Liver (tissue), 9 donors: Measurements from ENCODE around the gene TMEM132E. TPM values are rescaled to one million over a fixed set of nuclear protein-coding genes. Genes with fewer than 3 reads are reported as not detected.

ENCODE experiments used
- DNase-seq: peaks from one replicate; pipeline ENCODE4 v3.0.0-alpha.2; 2017; ENCODE audit warnings: low spot score
- H3K27ac ChIP-seq, 2 donors: one replicate each; pipeline ENCODE4 v1.7.0; 2013; ENCODE audit warnings: inconsistent platforms in 2 of 2, low read length in 2 of 2, control low read depth in 1 of 2, low read depth in 1 of 2, mild to moderate bottlenecking in 1 of 2
- H3K27me3 ChIP-seq, 4 donors: one replicate each; pipeline versions ENCODE4 v1.6.1 to v1.7.0; 2013; ENCODE audit warnings: low read length in 3 of 4, inconsistent platforms in 1 of 4, mild to moderate bottlenecking in 1 of 4, moderate library complexity in 1 of 4; ENCODE audit not compliant: control insufficient read depth in 4 of 4, insufficient read depth in 4 of 4
- H3K36me3 ChIP-seq, 4 donors: one replicate each; pipeline versions ENCODE4 v1.6.1 to v1.7.0; 2013; ENCODE audit warnings: low read length in 3 of 4, mild to moderate bottlenecking in 3 of 4, low read depth in 1 of 4, moderate library complexity in 1 of 4; ENCODE audit not compliant: control insufficient read depth in 4 of 4, insufficient read depth in 3 of 4
- H3K4me1 ChIP-seq, 4 donors: one replicate each; pipeline versions ENCODE4 v1.6.1 to v1.7.0; 2013; ENCODE audit warnings: low read length in 3 of 4, mild to moderate bottlenecking in 3 of 4, moderate library complexity in 1 of 4; ENCODE audit not compliant: control insufficient read depth in 4 of 4, insufficient read depth in 4 of 4
- H3K4me3 ChIP-seq, 3 donors: one replicate each; pipeline versions ENCODE4 v1.6.1 to v1.7.0; 2013; ENCODE audit warnings: low read length in 3 of 3, control low read depth in 1 of 3, low read depth in 1 of 3, mild to moderate bottlenecking in 1 of 3
- H3K9ac ChIP-seq, 2 donors: one replicate each; pipeline ENCODE4 v1.7.0; 2013; ENCODE audit warnings: low read length in 2 of 2, mild to moderate bottlenecking in 2 of 2, moderate library complexity in 2 of 2, control low read depth in 1 of 2, low read depth in 1 of 2
- H3K9me3 ChIP-seq, 4 donors: one replicate each; pipeline versions ENCODE4 v1.6.1 to v1.7.0; 2013; ENCODE audit warnings: low read length in 3 of 4; ENCODE audit not compliant: control insufficient read depth in 4 of 4
- EGR1 ChIP-seq, 2 donors: IDR thresholded peaks; 2 replicates each; pipeline ENCODE4 v1.6.1; 2016 to 2018; ENCODE audit warnings: antibody characterized with exemption in 2 of 2, low read depth in 2 of 2
- FOXA1 ChIP-seq: IDR thresholded peaks from 2 replicates; pipeline ENCODE4 v1.6.1; 2016; ENCODE audit warnings: antibody characterized with exemption
- FOXA2 ChIP-seq: IDR thresholded peaks from 2 replicates; pipeline ENCODE4 v1.6.1; 2016; ENCODE audit warnings: antibody characterized with exemption
- GABPA ChIP-seq, 2 donors: IDR thresholded peaks in 1 of 2; conservative IDR thresholded peaks in 1 of 2; 2 replicates each; pipeline ENCODE4 v1.6.1; 2016; ENCODE audit warnings: antibody characterized with exemption in 2 of 2, mild to moderate bottlenecking in 1 of 2, moderate library complexity in 1 of 2
- HNF4A ChIP-seq, 2 donors: conservative IDR thresholded peaks; 2 replicates each; pipeline ENCODE4 v1.6.1; 2016; ENCODE audit warnings: antibody characterized with exemption in 2 of 2, mild to moderate bottlenecking in 2 of 2
- HNF4G ChIP-seq: IDR thresholded peaks from 2 replicates; pipeline ENCODE4 v1.6.1; 2016; ENCODE audit warnings: antibody characterized with exemption
- JUND ChIP-seq, 2 donors: IDR thresholded peaks; 2 replicates each; pipeline ENCODE4 v1.6.1; 2016; ENCODE audit warnings: antibody characterized with exemption in 2 of 2
- NR2F2 ChIP-seq: IDR thresholded peaks from 2 replicates; pipeline ENCODE4 v1.6.1; 2016; ENCODE audit warnings: antibody characterized with exemption
- RAD21 ChIP-seq, 2 donors: IDR thresholded peaks; 2 replicates each; pipeline ENCODE4 v1.6.1; 2016; ENCODE audit warnings: antibody characterized with exemption in 2 of 2, mild to moderate bottlenecking in 2 of 2
- RXRA ChIP-seq, 2 donors: IDR thresholded peaks; 2 replicates each; pipeline ENCODE4 v1.6.1; 2017 to 2018; ENCODE audit warnings: antibody characterized with exemption in 2 of 2, mild to moderate bottlenecking in 1 of 2
- SP1 ChIP-seq: IDR thresholded peaks from 2 replicates; pipeline ENCODE4 v1.6.1; 2018; ENCODE audit warnings: antibody characterized with exemption, mild to moderate bottlenecking
- TAF1 ChIP-seq: conservative IDR thresholded peaks from 2 replicates; pipeline ENCODE4 v1.6.1; 2016; ENCODE audit warnings: antibody characterized with exemption, mild to moderate bottlenecking
- YY1 ChIP-seq: IDR thresholded peaks from 2 replicates; pipeline ENCODE4 v1.6.1; 2016; ENCODE audit warnings: antibody characterized with exemption, mild to moderate bottlenecking
- WGBS: extraction: QIAGEN DNeasy Blood & Tissue Kit; methylation state at CpG from one replicate; pipeline ENCODE4 v1.1.7; 2013; 5-methylcytosine and 5-hydroxymethylcytosine counted together
- polyA plus RNA-seq, 2 donors: library from polyadenylated mRNA; stranded (reverse) in 1 of 2; unstranded in 1 of 2; fragments of 200-250 nt in 1 of 2; fragments of >200 nt in 1 of 2; fragmentation: Nextera tagmentation in 1 of 2; extraction: Ambion mirVana in 1 of 2; gene quantifications; one replicate each; pipeline versions ENCODE4 v1.2.1 to v1.2.3, GENCODE V29; 2013 to 2015
- total RNA-seq, 2 donors: library from RNA; depleted of rRNA; stranded (reverse); fragments of >200 nt; gene quantifications; one replicate each; pipeline ENCODE4 v1.2.3, GENCODE V29; 2014
- TF ChIP-seq, protein P1 (sequence below): IDR thresholded peaks from 2 replicates; pipeline ENCODE4 v1.6.1; 2016; ENCODE audit warnings: antibody characterized with exemption
- TF ChIP-seq, protein P2 (sequence below): fragments of 150-350 bp; IDR thresholded peaks from 2 replicates; pipeline ENCODE4 v1.5.1; 2017; ENCODE audit warnings: improper control_type of control experiment, low read depth, low read length; ENCODE audit not compliant: missing input control
- TF ChIP-seq, protein P3 (sequence below): IDR thresholded peaks from 2 replicates; pipeline ENCODE4 v1.6.1; 2016; ENCODE audit warnings: antibody characterized with exemption
- donor health status: healthy.
- donor health status: healthy.
- donor health status: healthy.
- donor health status: healthy.
- donor health status: healthy.

TMEM132E gene
- total and polyA plus RNA-seq, 4 donors = 0.25 to 1.2 (median 0.46) TPM; not detected in 1

DNA sequence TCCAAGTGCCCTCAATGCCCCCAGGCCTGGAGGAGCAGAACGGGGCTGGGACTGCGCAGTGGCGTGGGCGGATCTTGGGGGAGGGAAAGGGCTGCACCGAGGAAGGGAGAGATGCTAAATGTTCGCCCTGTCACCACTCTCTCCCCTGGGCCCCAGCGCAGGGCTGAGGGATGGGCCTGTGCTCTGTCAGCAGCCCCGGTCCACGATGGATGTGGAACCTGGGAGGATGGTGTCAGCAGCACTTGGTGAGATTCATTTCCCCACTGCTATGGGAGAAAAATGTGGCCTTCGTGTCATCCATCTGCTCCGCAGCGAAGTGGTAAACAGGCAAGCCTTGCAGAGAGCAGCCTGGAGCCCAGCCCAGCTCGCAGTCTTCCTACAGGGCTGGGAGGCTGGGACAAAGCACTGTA is 72.0 kb downstream of the TMEM132E start:
- no peaks in the 10 kb centered on the region for H3K36me3 ChIP-seq
- H3K27me3 ChIP-seq = peaks cover 0 to 3% (median 0%) of the 10 kb centered on the region in 4 donors
- no peaks in the 10 kb centered on the region for H3K9me3 ChIP-seq
- WGBS = 45% methylated on average over 13 of the region's 13 CpGs
- DNase-seq = no peak
- H3K27ac ChIP-seq = no peak overlapping the region
- peaks cover 0 to 3% (median 0%) of the 10 kb centered on the region in 4 donors for H3K4me1 ChIP-seq
- H3K9ac ChIP-seq = no peak overlapping the region
- TF ChIP-seq RAD21 (IDR thresholded peaks at IDR 0.05) (no peak), EGR1 (IDR thresholded peaks at IDR 0.05; ENCODE audit: low read depth in 2 of 2) (no peak), FOXA2 (no peak), FOXA1 (no peak), SP1 (no peak), YY1 (no peak), NR2F2 (no peak), HNF4A (conservative IDR thresholded peaks at IDR 0.05) (no peak), TAF1 (no peak), HNF4G (no peak), RXRA (IDR thresholded peaks at IDR 0.05) (no peak)
- TF ChIP-seq, protein P1, sequence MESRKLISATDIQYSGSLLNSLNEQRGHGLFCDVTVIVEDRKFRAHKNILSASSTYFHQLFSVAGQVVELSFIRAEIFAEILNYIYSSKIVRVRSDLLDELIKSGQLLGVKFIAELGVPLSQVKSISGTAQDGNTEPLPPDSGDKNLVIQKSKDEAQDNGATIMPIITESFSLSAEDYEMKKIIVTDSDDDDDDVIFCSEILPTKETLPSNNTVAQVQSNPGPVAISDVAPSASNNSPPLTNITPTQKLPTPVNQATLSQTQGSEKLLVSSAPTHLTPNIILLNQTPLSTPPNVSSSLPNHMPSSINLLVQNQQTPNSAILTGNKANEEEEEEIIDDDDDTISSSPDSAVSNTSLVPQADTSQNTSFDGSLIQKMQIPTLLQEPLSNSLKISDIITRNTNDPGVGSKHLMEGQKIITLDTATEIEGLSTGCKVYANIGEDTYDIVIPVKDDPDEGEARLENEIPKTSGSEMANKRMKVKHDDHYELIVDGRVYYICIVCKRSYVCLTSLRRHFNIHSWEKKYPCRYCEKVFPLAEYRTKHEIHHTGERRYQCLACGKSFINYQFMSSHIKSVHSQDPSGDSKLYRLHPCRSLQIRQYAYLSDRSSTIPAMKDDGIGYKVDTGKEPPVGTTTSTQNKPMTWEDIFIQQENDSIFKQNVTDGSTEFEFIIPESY = no peak
- TF ChIP-seq, protein P2, sequence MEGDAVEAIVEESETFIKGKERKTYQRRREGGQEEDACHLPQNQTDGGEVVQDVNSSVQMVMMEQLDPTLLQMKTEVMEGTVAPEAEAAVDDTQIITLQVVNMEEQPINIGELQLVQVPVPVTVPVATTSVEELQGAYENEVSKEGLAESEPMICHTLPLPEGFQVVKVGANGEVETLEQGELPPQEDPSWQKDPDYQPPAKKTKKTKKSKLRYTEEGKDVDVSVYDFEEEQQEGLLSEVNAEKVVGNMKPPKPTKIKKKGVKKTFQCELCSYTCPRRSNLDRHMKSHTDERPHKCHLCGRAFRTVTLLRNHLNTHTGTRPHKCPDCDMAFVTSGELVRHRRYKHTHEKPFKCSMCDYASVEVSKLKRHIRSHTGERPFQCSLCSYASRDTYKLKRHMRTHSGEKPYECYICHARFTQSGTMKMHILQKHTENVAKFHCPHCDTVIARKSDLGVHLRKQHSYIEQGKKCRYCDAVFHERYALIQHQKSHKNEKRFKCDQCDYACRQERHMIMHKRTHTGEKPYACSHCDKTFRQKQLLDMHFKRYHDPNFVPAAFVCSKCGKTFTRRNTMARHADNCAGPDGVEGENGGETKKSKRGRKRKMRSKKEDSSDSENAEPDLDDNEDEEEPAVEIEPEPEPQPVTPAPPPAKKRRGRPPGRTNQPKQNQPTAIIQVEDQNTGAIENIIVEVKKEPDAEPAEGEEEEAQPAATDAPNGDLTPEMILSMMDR = no peak
- TF ChIP-seq, protein P3, sequence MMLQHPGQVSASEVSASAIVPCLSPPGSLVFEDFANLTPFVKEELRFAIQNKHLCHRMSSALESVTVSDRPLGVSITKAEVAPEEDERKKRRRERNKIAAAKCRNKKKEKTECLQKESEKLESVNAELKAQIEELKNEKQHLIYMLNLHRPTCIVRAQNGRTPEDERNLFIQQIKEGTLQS = no peak
- no peak overlapping the region for H3K4me3 ChIP-seq

DNA sequence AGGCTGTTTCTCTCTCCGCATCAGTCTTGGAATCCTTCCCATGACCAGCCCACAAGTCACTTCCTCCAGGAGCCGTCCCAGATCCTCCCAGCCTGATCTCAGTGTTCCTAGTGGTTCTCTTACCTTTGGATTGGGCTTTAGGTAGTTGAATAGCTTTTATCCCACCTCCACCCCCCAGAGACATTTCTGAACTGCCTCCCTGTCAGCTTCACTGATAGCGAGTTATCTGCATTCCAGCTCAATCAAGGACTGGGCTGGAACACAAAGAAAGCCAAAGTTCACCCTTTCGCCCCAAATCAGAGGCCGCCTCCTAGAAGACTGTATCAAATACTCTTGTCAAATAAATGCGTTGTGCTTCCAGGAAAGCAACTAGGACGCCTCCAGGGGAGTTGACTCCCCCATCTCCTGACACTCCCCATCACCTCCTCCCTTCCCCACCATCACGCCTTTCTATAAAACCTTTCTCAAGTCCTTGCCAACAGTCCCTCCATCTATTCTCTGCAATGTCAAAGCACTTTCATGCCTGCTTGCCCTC is 72.7 kb downstream of the TMEM132E start:
- no peak overlapping the region for H3K27ac ChIP-seq
- peaks cover 0 to 3% (median 0%) of the 10 kb centered on the region in 4 donors for H3K4me1 ChIP-seq
- 33% methylated on average over 8 of the region's 8 CpGs for WGBS
- no peak for DNase-seq
- H3K4me3 ChIP-seq = no peak overlapping the region
- no peak overlapping the region for H3K9ac ChIP-seq
- peaks cover 0 to 3% (median 0%) of the 10 kb centered on the region in 4 donors for H3K27me3 ChIP-seq
- no peak for TF ChIP-seq FOXA2
- no peak for TF ChIP-seq RXRA (IDR thresholded peaks at IDR 0.05)
- TF ChIP-seq GABPA (IDR thresholded peaks at IDR 0.05 in 1 of 2, conservative IDR thresholded peaks at IDR 0.05 in 1 of 2) = no peak
- TF ChIP-seq JUND (IDR thresholded peaks at IDR 0.05) = no peak
- TF ChIP-seq EGR1 (IDR thresholded peaks at IDR 0.05; ENCODE audit: low read depth in 2 of 2) = no peak
- no peak for TF ChIP-seq HNF4A (conservative IDR thresholded peaks at IDR 0.05)
- no peaks in the 10 kb centered on the region for H3K36me3 ChIP-seq
- H3K9me3 ChIP-seq = no peaks in the 10 kb centered on the region
